Fibroblast of skin of left biceps (primary cell): ENCODE data around the gene PRDM10.
"Not testable (repeated sequence)": the region's sequence is repeated elsewhere in the genome, so short reads cannot be mapped to it uniquely, and the experiment has no call there.

Source experiments
- DNase-seq, 2 experiments: peaks; one replicate each; pipeline ENCODE4 v3.0.0-alpha.2; 2013; ENCODE audit warnings: low read depth in 2 of 2

Gene PRDM10

DNA sequence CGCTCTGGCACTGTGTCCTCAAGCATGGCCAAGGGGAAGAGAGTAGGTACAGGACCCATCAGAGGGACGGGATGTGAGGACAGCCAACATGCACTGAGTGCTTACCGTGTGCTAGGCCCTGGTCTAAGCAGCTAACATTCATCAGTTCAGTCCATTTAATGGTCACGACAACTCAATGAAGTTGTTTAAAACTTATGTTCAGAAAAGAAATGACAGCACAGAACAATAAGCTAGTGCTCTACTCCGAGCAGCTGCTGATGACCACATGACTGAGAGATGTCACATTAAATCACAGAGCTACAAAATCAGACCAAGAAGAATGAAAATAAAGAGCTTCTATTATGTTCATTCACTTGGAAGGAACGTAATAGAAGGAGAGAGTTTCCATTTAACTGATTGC lies 26.3 kb downstream of the PRDM10 start:
- DNase-seq = no peak

DNA sequence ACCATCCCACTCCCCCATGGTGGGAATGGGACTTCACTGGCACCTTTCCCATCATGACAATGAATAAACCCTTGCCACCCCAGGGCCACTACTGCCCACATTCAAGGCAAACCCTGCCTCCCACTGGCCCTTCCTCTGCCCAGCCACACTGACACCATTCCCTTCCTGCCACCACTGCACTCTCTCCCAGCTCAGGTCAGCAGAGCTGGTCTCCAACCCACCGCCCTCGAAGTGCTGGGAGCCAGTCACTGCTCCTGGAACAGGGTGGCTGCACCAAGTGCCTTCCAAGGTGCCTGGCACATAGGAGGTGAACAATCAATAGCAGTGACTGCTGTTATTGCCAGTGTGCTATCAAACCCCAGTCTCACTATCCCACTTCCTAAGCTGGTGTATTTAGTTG lies 27.1 kb downstream of the PRDM10 start:
- DNase-seq = no peak

DNA sequence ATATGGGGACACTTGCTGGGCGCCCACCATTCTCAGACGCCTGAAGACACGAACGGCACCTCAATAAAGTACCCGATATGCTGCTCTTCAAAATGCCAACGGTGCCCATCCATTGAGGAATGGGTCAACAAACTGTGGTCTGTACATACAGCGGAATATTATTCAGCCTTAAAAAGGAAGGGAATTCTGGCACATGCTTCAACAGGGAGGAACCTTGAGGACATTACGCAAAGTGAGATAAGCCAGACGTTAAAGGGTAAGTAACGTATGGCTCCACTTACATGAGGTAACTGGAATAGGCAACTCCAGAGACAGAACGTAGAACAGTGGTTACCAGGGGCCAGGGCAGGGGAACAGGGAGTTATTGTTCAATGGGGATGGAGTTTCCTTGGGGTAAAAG lies 28.0 kb downstream of the PRDM10 start:
- no peak for DNase-seq

DNA sequence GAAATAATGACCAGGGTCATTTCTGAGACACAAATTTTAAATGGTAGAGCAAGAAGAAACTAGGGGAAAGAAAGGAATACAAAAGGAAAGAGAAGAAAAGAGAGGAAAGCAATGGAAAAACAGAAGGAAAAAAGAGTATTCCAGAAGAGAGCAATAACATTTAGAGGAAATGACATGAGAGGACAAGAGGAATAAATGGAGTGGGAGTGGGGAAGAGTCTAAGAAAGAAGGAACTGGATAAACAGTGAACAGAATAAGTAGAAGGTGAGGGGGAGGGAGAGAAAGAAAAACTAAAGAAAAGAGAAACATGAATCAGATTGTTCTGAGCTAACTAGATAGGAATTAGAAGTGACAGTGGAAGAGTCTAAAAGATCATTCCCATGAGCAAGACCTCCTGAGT lies 28.4 kb downstream of the PRDM10 start:
- DNase-seq = no peak

DNA sequence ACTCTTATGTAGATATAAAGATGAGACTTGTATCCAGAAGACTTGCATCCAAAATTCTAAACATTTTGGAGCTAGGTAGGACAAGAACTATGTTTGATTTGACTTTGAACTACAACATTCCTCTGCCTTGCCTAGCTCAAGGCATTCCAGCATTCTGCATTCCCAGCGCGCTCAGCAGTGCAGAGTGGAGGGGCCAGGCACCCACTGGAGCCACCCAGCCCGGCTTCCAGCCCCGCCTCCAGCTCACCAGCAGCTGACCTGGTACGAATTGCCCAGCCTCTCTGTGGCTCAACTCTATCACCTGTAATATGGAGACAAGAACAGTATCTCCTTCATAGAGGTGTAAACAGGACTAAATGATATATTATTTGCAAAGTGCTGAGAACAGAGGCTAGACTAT lies 28.8 kb downstream of the PRDM10 start:
- no peak for DNase-seq

DNA sequence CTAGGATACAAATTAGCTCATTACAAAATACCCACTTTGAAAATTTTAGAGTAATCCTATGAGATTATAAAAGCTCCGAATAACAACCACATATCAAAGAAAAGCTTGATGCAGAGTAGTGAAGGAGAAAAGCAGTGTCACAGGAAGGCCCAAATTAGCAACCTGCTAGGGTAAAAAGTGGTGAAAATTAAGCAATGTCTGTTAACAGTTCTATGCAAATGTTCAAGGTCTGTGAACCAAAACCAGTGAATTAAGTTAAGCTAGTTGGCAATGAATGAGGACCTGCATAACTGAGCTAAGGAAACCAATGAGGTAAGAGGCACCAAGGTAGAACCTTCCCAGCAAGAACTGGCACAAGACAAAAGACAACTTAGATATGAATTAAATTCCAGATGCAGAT lies 29.6 kb downstream of the PRDM10 start:
- DNase-seq = no peak

DNA sequence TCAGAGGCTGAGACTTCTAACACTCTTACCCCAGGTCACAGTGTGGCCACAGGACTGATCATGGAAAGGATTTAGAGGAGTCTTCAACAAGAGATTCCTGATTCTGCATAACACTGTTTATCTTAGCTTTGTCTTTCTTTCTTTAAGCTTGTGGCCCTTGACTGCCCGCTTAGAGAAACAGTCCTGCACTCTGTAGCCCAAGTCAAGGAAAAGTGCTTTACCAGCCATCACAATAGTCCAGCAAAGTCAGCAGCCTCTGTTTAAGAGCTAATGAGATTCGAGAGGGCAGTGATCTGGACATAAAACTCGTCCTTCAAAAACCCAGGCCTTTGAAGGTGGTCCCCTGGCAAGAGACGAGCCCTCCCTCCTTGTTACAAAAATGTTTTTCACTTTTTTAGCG lies 30.0 kb downstream of the PRDM10 start:
- DNase-seq = no peak

DNA sequence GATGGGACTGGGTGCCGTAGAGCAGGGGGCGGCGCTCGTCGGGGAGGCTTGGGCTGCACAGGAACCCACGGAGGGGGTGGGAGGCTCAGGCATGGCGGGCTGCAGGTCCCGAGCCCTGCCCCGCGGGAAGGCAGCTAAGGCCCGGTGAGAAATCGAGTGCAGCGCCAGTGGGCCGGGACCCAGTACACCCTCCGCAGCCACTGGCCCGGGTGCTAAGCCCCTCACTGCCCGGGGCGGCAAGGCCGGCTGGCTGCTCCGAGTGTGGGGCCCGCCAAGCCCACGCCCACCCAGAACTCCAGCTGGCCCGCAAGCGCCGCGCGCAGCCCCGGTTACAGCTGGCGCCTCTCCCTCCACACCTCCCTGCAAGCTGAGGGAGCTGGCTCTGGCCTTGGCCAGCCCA lies 30.8 kb downstream of the PRDM10 start:
- not testable (repeated sequence) for DNase-seq

DNA sequence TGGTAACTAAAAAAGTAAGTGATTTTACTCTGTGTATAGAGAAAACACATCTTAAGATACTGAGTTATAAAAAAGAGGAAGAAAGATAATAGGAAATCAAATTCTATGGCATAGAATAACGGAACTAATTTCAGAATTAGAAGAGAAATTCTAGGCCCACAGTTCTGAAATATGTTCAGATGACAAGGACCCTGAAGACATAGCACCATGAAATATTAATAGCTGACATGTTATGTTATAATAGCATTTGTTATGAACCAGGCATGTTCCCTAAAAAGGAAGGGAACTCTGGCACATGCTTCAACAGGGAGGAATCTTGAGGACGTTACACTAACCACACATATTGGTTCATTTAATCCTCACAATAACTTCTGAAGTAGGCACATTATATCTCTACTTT lies 32.7 kb downstream of the PRDM10 start:
- no peak for DNase-seq

DNA sequence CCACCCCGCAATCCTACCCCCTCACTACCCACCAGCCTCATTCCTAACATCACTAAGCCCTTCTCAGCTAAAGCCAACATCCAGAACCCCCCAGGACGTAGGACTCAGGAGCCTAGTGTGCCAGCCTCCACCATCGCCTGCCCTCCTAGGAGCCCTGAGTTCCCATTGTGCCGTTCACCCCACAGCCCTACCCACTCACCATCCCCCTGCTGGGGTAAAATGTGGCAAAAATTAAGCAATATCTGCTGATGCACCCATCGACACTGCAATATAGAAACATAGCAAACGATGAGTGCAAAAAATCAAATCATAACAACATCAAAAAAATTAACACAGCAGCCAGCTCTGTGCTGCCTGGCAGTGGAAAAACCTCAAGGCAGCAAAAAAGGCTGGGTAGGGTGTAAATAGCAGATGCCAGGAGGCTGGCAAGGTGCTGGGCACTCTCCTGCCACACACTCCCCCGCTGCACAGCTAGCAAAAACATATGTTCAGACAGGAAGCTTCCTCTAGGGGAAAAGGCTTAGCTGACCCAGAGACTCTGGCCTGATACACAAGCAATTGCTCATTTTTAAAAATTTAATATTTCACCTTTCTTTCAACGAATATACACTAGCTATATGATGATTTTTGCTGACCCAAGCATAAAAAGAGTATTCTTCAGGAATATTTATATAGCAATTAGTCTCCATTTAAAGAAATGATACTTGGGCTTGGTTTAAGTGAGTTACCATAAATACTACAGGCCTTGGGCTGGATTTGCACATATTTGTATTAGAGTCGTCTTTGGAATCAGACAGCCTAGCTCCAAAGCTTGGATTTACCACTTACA lies 33.8 kb downstream of the PRDM10 start:
- no peak for DNase-seq

DNA sequence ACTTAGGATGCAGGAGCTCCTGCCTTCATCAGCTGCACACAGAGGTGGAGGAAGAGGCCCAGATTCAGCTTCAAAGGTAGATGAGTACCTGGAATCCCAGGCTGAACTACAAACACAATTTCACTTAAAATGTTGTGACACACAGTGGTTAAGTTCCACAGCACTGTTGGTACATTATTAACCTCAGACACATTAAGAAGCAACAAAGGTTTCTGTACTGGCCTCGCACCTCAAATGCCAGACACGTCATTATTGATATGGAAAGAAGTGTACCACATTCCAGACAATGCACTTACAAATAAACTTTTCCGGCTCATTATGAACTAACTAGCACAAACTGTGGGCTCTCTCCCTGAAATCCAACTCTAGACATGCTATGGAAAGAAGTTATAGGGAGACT lies 34.6 kb downstream of the PRDM10 start:
- no peak for DNase-seq

DNA sequence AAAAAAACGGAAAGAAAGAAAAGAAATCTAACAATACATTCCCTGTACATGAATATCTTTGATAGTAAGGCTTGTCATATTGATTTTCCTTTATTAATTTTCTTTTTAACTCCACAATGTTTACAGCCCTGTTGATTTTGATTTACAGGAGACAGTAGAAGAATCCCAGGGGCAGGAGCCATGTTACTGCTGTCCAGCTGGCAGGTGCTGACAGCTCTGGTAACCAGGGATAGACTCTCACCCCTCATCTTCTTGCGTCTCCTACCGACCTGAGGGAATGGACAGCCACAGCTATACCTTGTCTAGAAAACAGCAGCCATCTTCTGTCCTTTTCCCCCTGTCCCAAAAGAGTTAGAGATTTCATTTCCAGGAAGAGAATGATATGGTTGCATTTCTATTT lies 37.4 kb downstream of the PRDM10 start:
- no peak for DNase-seq

DNA sequence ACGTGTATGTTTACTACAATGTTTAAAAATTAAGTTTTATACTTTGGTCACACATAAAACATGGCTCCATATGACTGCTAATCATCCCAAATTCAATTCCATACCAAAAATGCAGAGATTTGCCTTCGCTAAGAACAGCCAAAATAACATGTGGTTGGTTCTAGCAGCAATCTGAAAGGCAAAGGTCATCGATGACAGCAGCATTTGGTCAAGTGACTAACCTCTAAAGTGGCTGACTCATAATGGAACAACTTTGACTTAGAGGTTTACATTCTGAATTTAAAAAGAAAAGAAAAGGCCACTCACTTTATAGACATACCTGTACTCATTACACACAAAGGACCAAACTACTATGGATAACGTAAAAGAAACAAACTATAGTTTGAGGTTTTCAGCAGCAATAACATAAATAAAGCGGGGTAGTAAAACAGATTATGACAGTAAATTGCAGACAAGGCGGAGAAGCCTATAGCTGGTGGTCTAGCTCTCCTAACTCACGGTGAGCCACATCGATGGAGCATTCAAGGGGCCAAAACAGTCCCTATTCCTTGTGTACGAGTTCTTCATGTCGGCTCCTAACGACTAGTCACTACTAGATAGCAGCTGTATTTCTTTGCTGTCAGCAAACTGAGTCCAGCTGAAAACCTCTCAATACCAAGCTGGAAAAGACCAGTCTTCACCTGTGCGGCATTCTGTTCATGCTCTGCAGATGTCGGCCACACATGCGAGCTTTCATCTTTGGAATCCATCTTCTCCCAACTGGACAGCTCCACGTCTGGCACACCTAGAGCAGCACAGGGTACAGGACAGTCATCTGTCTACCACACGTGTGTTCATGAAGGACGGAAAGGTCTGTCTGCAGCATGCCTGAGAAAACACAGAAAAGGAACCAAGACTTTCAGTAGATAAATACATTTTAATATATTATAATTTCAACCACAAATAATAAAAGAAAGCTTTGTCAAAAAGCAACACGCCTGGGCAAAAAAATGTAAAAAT lies 42.1 kb downstream of the PRDM10 start:
- peak; percentile 23 to 29 for DNase-seq

DNA sequence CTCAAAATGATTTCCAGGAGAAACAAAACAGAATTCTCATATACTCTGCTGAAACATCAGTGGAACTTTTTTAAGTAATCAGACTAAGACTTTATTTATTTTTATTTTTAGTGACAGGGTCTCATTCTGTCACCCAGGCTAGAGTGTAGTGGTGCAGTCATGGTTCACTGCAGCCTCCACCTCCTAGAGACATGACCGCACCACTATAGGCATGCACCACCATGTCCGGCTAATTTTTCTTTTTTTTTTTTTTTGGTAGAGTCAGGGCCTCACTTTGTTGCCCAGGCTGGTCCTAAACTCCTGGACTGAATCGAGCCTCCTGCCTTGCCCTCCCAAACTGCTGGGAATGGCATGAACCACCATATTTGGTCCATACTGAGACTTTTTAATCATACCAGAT lies 42.9 kb downstream of the PRDM10 start:
- DNase-seq = no peak

DNA sequence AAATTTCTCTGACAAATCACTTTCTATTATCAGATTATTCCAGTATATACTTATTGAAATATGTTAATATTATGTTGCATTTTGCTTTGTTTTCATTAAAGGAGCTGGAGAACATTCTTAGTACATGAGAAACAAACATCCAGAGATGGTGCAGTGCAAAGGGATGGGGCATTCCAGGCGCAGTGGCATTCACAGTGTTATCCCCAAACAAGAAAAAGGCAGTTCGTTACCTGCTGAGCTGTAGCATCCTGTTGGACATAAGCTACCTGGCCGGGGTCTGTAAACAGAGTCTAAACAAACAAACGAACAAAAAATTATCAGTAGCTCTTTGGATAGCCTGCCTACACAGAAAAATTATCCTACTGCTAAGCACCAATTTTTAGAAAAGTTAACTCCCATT lies 47.4 kb downstream of the PRDM10 start:
- no peak for DNase-seq

DNA sequence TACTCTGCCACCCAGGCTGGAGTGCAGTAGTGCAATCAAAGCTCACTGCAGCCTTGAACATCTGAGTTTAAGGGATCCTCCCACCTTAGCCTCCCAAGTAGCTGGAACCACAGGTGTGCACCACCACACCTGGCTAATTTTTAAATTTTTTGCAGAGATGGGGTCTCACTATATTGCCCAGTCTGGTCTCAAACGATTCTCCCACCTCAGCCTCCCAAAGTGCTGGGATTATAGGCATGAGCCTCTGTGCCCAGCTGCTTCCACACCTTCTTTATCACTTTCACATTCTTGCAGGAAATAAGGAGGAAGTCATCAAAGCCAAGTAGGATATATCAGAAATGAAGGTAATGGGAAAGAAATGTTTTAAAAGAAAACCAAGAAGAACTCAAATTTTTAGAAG lies 47.9 kb downstream of the PRDM10 start:
- not testable (repeated sequence) for DNase-seq

DNA sequence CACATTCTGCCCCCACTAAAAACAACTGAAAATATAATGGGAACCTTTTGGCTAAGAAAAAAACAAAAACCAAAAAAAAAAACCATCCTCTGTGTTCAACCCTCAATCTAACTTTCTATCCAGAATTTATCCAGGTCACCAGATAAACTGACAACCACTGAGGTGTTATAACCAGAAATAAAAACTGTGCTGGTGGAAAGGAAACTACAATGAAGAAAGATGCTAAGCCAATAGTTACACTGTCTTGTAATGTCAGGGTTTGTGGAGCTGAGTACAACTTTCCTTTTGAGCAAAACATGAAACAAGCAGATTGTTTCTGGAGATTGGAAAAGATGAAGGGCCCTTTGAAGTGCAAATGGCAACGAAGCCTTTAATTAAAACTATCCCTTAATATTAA lies 50.8 kb downstream of the PRDM10 start:
- DNase-seq = no peak

DNA sequence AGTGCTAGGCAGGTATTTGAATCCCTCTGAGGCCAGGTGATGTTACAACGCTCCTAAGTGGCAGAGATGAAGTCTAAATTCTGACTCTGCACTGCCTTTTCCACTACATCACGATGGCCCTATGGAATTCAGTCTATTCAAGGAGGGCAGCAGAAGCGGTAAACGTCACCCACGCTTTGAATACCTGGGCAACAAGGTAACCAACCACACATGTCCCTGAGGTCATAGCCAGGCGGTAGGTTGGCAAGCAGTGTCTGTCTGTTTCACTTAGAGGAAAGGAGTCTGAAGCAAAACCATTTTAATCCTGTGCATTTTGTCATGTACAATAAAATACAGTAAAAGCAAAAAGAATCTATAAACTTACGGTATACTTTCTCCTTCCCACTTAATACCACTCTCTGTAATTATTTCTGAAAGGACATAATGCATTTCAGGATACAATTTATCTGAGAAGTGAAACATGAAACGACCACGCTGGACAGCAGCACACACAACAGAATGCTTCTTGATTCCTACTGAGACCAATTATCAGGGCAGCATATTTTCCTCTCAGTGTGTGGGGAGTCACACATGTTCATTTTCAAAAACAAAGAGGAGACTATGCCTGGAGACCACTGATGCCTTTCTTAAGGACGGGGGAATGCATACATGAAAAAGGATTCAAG lies 51.3 kb downstream of the PRDM10 start:
- no peak for DNase-seq

DNA sequence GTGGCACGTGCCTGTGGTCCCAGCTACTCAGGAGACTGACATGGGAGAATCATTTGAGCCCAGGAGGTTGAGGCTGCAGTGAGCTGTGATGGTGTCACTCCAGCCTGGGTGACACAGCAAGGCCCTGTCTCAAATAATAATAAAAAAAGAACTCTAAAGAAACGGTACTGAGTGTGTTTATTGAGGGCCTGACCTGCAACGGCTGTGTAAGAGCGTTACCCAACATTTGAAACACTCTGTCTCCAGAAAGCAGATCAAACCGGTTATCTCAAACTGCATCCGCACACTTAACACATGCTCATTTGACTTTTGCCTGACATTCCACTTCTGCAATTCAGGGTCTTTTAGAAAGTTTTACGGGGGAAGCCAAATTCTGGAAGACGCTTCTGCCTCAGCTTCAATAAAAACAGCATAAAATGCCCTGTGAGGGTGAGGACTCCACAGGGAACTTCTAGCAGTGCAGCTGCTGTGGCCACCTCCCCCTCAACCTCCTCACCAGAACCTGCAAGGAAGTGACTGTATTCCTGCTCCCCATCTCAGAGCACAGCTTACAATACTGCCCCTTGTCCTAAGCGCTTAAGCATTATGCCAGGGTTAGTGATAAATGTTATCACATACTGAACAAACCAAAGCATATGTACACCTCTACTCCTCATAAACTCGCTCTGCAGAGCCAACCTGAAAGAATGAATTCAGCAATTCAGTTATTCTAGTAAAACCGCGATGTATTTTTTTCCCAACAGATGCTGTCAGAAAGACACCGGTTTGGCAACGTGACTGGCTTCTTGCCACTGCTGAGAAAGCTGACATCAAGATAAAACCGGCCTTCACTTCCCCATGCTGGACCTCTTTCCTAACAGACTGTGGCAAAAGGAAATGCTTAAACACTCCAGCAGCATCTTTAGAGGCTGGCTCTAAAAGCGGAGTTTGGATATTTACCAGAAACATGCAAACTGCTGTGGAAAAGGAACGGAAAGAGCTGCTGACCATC lies 52.2 kb downstream of the PRDM10 start:
- DNase-seq = peak; percentile 36 to 42

DNA sequence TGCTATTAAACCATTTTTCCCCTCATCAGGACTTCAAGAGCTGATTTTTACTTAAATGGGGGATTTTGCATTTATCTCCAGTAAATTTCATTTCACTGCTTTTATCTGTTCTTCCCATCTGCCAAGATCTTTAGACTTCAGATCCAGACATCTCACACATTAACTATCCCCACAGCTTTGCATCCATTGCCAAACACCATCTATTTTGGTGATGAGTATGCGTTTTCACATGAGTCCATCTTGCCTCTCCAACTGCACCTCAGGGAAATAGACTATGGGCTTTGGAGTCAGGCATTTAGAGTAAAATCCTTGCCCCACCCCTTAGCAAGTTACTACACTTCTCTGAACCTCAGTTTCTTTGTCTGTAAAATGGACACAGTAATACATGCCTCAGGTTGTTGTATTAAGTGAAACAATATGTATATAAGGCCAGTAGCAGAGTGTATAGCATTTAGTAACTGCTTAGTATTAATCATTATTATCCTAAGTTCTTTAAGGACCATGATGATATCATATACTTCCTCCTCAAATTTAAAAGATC lies 53.6 kb downstream of the PRDM10 start:
- DNase-seq = no peak

DNA sequence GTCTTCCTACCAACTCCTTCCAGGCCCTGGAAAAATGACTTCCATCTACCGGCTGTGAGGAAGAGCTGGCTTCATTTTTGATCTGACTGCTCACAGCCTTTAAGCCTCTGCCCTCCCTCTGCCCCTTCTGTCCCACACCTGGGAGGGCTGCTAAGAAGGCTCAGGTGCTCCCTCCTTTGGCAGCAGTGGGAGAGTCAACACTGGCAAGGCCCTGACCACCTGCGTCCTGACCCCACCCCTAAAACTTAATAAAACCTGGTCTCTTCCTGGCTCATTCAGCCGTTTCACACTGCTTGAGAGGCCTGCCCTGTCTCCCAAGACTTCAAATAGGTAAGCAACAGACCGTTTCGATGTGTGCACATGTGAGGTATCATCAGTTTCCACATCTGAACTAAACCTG lies 55.2 kb downstream of the PRDM10 start:
- DNase-seq = no peak
